HG03442 (cell line): Measurements from ENCODE around the gene LENG9.
"Not testable (repeated sequence)": the region's sequence is repeated elsewhere in the genome, so short reads cannot be mapped to it uniquely, and the experiment has no call there.

Experiments
- ATAC-seq: cut with Tn5 transposase; IDR thresholded peaks from one replicate; pipeline ENCODE4 v1.9.1; 2021; ENCODE audit warnings: mild to moderate bottlenecking, moderate library complexity; ENCODE audit not compliant: unreplicated experiment

The LENG9 gene

DNA sequence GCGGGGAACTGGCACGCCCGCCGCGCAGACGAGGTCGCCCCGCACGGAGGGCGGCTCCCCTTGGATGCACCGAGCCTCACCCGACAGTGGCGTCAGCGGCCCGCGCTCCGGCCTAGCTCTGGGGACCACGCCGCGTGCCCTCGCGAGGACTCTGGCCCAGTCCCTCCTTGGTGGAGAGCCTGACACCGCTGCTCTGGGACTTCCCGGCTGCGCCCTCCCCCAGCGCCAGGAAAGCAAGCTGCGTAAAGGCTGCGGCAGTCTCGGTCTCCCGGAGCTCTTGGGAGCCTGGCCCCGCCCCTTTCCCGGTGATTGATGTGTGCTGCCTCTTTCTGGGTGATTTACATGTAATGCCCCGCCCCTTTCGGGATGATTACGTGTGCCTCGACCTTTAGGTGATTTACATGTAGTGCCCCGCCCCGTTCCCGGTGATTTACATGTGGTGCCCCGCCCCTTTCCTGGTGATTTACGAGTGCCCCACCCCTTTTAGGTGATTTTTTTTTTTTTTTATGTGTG lies at the start of gene LENG9:
Gene LENG9 (minus strand): TSS at position 248 of the 513 bp plus-strand sequence. CDS start 252 bp downstream, outside the sequence.
- ATAC-seq = peak; percentile 49

DNA sequence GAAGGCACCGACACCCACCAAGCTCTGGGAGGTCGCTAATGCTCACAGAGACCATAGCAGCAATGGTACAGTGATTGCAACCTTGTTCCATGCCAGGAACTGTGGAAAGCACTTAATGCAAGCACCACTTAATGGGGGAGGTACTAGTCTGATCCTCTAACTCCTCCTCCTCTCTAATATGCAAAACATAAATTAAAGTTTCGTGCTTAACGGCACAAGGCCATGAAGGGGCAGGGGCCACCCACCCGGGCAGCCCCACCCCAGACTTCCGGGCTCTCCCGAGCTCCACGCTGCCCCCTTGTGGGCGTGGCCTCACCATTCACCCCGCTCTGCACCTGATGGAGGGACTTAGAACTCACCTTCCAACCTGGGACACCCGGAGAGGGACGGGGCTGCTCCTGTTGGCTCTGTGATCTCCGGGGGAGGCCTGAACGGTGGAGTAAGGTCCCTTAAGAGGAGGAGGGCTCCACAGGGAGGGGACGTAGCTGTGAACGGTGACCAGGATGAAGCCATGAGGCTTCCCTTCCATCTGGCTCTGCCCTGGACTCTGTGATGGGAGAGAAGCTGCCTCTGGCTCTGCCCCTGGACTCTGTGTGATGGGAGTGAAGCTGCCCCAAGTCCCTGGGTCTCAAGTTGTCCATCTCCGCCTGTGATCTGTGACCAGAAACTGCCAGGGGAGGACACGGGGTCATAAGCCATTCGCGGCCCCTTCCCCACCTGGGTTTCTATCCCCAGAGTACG lies 45.8 kb upstream of the LENG9 start:
- ATAC-seq = not testable (repeated sequence)

DNA sequence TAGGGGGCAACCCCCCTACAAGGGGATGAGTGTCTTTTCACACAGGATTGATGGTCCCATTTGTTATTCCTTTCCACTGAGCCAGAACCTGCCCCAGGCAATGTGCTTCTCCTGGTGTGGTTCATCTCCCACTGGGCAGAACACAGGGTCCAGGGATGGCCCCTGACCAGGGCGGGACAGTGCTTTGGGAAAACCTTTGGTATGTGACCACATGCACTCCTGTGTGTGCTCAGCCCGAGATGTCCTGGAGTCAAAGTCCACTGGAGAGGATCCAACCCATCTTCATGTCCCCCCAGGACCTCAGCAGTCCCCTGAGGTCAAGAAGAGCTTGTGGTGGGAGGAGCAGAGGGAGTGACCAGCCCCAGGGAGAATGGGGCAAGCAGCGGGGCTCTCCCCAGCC lies 44.9 kb upstream of the LENG9 start:
- not testable (repeated sequence) for ATAC-seq

DNA sequence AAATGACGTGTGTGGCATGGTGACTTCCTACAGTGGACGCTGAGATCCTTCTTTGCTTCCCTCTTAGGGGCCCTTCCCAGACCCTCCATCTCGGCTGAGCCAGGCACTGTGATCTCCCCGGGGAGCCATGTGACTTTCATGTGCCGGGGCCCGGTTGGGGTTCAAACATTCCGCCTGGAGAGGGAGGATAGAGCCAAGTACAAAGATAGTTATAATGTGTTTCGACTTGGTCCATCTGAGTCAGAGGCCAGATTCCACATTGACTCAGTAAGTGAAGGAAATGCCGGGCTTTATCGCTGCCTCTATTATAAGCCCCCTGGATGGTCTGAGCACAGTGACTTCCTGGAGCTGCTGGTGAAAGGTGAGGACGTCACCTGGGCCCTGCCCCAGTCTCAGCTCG lies 44.2 kb upstream of the LENG9 start:
- no peak for ATAC-seq

DNA sequence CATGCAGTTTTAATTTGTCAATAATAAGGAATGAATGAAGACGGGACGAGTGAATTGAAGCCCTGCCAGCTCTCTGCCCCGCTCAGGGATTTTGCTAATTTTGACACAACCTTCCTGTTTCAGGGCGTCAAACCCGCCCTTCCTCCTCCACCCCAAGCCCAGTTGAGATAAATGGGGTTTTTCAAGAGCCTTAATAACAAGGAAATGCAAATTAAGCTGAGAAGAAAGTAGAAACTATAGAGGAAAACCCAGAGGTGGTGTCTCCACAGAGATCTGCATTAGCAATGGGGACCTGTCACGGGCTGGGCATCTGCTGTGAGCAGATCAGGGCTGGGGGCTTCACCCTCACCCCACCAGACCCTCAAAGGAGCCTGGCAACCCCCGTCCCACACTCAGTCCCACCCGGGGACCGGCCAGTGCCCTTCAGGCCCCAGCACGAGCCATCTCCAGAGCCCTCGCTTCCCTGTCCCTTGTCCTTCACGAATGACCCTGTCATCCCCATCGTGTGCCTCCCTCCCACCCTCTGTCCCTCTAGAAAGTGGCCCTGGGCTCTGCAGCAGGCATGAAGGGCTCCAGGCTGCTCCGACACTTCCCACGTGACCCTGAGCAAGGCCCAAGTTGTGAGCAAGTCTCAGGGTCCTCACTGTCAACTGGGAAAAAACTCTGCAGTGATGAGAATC lies 43.6 kb upstream of the LENG9 start:
- ATAC-seq = not testable (repeated sequence)

DNA sequence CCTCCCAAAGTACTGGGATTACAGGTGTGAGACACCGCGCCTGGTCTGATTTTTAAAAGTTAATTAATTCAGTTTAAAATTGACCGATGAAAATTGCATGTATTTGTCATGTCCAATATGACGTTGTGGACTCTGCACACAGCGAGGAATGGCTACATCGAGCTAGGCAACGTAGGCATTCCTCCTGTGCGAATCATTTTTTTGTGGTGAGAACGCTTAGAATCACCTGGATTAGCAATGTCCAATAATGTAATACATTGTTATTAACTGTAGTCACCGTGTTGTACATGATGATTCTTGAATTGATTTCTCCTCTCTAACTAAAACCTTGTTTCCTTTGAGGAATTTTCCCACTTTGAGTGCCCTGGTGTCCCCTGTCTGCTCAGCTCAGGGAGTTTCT lies 42.5 kb upstream of the LENG9 start:
- no peak for ATAC-seq

DNA sequence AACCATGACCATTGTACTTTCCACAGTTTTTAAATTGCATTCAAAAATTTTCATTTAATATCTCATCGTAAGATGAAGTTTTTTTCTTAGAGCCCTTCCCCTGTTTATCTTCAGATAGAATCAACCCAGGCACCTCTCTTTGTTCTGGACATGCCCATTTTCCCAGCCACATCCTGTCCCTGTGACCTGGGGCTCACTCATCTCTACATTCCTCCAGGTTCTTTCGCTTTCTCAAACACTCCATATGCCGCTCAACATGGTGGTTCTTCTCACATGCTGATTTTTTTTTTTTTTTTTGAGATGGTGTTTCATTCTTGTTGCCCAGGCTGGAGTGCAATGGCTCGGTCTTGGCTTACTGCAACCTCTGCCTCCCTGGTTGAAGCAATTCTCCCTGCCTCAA lies 42.0 kb upstream of the LENG9 start:
- ATAC-seq = not testable (repeated sequence)

DNA sequence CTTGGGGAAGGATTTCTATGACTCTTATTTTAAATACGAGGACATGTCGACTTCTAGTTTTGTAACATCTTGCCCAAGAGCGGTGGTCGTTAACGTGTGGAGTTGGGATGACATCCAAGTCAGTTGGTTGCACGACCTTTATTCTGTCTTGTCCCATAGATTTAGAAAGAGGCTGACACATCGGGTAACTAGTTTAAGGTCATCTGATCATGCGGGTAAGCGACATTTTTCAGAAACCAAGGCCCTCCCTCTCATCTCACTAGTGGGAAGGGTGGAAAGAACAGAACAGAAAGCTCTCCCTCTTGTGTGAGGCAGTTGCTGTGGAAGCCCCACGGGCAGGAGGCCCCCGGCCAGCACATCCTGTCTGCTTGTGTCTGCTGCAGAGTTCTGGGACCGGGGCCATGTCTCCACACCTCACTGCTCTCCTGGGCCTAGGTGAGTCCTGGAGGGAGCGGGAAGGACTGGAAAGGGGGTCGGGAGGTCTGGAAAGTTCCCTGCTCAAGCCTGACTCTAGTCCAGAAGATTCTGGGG lies 39.0 kb upstream of the LENG9 start, which contains the start of gene LAIR2:
Gene LAIR2 (plus strand): TSS at position 314 of the 531 bp plus-strand sequence. CDS start 88 bp downstream, at position 402.
- ATAC-seq = no peak

DNA sequence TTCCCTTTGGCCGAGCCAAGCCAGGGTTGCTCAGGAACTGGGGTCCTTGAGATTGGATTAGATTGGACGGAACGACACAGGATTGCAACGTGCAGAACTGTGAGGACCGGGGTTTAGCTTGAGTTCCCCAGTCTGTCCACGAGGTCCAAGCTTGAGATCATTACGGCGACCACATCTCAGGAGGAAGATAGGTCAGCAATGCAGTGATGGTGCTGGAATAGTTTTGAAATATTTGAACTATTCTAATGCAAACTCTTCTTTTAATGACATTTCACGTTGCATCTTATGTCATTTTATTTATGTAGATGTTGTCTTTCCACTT lies 34.8 kb upstream of the LENG9 start:
- not testable (repeated sequence) for ATAC-seq

DNA sequence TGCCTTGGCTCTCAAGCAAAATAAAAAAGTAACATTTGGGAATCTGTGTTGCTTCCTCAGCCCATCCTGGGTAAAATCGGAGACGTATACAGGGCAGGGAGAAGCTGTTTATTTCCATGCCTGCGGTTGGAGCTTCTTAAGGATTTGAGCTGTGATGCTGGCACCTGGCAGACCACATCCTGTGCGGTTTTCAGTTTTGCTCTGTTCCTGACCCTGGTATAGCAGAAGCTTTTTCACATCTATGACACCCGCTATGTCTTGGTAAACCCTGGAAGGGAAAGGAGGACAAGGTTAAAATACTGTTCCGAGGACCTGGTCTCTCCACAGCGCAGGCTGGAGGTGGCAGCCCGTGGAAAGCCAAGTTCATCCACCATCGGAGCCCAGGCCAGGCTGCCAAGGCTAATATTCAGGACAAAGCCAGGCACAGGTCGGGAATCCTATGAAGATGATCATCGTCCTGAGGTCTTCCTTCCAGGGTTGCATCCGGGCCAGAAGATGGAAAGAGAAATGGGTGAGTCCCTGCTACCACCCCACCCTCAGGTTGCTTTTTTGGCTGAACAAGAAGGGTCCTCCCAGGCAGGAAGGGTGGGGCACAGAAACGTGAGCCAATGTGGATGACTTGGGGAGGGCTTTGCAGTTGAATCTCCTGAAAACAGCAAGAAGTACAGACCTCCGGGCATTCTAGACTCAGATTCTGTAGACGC lies 34.3 kb upstream of the LENG9 start:
- not testable (repeated sequence) for ATAC-seq

DNA sequence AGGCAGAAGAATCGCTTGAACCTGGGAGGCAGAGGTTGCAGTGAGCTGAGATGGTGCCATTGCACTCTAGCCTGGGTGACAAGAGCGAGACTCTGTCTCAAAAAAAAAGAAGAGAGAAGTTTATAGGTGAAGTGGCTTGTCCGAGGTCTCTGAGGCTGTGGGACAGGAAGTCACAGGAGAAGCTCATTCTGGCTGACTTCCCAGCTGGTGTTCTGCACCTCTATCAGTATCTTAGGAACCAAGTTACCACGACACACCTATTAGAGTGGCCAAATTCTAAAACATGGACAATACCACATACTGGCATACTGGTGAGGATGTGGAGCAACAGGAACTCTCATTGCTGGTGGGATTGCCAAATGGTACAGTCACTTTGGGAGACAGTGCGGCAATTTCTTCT lies 31.7 kb upstream of the LENG9 start:
- not testable (repeated sequence) for ATAC-seq

DNA sequence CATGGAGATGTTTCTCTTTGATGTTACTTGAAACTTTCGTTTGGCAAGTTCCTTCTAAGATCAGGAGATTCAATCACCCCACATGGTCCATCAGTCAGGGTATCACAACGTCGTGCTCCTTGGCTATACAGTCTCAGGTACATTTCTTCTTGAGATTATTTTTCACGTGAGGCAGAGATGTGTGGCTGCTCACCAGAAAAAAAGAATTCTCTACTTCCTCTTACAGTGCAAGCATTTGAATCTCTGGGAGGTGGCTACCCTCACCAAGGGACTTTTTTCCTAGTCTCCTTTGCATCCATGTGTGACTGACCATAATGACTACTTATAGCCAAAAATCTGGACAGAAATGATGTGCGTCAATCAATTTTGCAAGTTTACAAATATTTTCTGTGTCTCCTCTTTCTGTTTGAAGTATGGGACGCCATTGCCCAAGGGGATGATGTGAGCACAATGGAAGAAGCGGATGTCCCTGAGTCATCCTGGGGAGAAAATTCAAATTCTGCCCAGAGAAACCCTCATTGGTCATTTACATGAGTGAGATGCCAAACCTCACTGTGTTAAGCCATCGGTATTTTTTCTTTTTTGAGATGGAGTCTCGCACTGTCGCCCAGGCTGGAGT lies 30.5 kb upstream of the LENG9 start:
- no peak for ATAC-seq

DNA sequence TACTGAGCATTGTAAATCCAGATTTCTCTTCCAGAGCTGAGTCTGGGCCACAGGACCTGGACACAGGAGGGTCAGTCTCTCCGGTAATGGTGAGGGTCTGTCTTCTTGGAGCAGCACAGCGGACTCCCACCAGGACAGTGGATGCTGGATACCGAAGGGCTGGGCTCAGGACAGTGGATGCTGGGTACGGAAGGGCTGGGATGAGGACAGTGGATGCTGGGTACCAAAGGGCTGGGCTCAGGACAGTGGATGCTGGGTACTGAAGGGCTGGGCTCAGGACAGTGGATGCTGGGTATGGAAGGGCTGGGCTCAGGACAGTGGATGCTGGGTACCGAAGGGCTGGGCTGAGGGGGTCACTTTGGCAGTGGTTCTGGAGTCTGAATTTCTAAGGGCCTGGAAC lies 29.5 kb upstream of the LENG9 start:
- not testable (repeated sequence) for ATAC-seq

DNA sequence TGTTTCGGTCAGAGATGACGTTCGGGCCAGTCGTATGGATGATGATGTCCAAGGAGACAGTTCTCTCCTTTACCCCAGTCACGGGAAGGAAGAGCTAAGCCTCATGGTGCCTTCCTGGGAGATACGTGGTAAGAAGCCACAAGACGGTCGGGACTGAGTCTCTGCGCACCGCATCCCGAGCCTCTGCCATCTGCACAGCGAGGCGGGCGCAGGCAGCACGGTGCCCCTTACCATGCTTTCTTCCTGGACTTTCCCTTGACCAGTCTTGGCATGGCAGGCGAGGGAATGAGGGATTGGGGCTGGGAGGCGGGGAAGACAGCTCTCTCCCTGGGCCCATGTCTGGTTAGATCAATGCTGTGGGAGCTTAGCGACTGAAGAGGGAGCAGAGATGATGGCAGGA lies 29.0 kb upstream of the LENG9 start:
- no peak for ATAC-seq

DNA sequence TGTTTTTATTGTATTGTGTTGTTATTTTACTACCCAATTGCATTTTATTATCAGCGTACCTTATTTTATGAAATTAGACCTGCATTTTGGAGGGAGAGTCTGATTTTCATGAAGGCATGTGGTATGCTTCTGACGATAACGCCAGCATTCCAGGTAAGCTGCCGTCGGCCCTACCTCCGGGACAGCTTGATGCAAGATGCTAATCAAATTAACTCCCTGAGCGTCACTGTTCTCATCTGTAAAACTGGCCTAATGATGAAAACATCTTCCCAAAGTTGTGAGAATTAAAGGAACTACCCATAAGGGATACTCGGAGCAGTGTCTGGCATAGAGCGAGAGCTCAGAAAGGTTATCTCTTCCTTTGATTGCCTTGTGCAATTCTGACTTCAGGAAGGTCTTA lies 26.2 kb upstream of the LENG9 start:
- no peak for ATAC-seq

DNA sequence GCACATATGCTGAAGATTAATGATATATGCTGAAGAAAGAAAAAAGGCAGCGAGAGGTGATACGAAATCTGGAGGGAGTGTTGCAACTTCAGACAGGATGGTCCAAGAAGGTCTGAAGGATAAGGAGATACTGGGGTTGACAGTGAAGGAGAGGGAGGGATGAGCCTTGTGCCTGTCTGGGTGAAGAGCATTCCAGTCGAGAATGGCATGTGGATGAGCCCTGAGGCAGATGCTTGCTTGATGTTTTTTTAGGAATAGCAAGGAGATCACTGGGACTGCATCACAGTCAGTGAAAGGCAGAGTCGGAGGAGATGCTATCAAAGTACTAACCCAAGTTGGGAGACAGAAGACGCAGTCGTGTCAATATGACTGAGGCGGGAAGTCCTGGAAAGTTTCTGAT lies 25.8 kb upstream of the LENG9 start:
- ATAC-seq = no peak

DNA sequence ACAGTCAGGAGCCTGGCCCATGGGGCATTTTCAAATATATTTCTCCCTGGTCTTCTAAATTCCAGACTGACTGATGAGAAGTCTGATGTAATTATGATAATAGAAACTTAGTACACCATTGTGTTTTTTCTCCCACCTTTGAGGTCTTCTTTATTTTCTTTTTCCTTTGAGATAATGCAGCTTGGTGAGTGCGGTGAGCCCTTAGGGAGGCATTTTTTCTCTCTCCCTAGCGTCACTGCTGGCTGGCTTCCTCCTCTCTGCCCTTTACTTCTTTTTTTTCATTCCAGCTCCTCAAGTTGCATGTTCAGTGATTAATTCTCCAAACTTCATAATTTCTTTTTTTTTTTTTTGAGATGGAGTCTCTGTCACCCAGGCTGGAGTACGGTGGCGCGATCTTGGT lies 22.3 kb upstream of the LENG9 start:
- no peak for ATAC-seq

DNA sequence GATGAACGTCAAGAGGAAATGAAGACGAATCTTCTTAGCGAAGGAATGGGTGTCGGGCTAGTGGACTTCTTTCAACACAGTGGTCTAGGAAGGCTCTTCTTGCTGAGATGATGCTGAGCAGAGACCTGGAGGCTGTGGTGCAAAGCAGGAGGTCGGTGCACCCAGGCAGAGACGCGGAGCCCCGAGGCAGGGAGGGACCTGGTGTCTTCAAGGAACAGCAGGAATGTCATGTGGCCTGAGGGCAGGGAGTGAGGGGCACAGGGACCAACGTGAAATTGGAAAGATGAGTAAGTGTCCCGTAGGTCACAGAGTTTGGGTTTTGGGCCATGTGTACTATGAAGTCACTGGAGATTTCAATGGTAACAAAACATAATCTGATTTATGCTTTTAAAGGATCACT lies 20.9 kb upstream of the LENG9 start:
- ATAC-seq = no peak

DNA sequence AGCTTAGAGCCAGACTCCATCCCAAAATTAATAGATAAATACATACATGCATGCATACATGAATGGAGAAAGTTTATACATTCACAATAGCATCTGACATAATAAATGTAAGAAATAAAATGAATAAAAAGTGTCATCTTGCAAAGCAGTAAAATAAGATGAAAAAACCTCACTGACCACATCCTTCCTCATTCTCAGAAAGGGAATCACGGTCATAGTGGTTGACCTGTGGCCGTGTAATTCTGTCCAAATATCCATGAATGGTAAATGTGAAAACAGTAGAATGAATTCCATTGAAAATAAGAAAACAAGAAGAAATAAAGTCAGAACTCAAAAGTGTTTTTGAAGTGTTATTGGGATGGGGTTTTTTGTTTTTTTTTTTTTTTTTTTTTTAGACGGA lies 19.3 kb upstream of the LENG9 start:
- ATAC-seq = no peak

DNA sequence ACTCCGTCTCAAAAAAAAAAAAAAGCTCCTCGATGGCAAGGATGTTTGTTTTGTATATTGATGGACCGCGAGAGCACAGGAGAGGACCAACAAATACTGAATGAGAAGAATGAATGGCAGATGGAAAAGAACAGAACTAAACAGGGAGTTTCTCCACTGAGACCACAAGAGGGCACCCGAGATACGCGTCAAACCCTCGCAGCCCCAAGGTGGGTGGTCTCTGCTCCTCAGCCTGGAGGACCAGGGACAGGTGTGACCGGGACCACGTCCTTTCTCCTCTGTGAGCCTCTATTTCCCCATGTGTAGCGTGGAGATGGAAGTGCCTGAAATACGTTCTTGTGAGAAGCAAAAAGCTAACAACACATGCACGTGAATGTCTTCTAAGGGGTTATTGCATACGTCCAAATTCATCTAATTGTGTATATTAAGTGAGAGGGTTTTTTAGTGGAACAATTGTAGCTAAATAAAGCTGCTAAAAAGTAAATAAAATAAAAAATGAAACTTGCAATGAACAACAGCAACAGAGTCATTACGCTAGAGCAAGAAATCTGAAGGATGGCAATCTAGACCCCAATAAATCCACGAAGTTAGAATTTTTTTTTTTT lies 17.9 kb upstream of the LENG9 start:
- ATAC-seq = no peak

DNA sequence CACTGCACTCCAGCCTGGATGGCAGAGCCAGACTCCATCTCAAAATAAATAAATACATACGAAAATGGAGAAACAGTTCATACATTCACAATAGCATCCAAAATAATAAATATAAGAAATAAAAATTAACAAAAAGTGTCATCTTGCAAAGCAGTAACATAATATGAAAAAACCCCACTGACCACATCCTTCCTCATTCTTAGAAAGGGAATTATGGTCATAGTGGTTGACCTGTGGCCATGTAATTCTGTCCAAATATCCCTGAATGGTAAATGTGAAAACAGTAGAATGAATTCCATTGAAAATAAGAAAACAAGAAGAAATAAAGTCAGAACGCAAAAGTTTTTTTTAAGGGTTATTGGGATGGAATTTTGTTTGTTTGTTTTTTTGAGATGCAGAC lies 16.5 kb upstream of the LENG9 start:
- no peak for ATAC-seq
